WTC11 (cell line): ENCODE results near the gene SNX20. TPM values are rescaled to one million over a fixed set of nuclear protein-coding genes. Genes with fewer than 3 reads are reported as not detected.

Experiments
- ATAC-seq: fragments of 200-7000 bp; cut with Tn5 transposase; 2 replicates; pipeline ENCODE4 v1.10.0; 2021; ENCODE audit warnings: mild to moderate bottlenecking, moderate library complexity
- CTCF ChIA-PET: fragments of 300-600 bp; sonication (Branson Sonifier 250); formaldehyde crosslinking; loops from one replicate; lab custom pipeline; 2021; ENCODE audit warnings: antibody characterized with exemption; lab: Charles Lee
- POLR2A ChIA-PET: fragments of 350-600 bp; sonication (Branson Sonifier 250); formaldehyde crosslinking; loops from one replicate; lab custom pipeline; 2021; ENCODE audit warnings: antibody characterized with exemption; lab: Charles Lee
- DNase-seq: peaks from one replicate; pipeline ENCODE4 v3.0.0; 2021; ENCODE audit warnings: low spot score
- H3K27ac Mint-ChIP-seq: 2 replicates; pipeline ENCODE4 v1.8.0; 2021; ENCODE audit warnings: mixed read lengths
- H3K27me3 Mint-ChIP-seq: 2 replicates; pipeline ENCODE4 v1.8.0; 2021; ENCODE audit warnings: low read depth, mild to moderate bottlenecking, moderate library complexity, mixed read lengths
- H3K36me3 Mint-ChIP-seq: 2 replicates; pipeline ENCODE4 v1.8.0; 2021; ENCODE audit warnings: mixed read lengths
- H3K4me1 Mint-ChIP-seq: 2 replicates; pipeline ENCODE4 v1.8.0; 2022; ENCODE audit warnings: mixed read lengths
- H3K4me3 Mint-ChIP-seq: 2 replicates; pipeline ENCODE4 v1.8.0; 2021; ENCODE audit warnings: mild to moderate bottlenecking, moderate library complexity, mixed read lengths
- H3K9me3 Mint-ChIP-seq: 2 replicates; pipeline ENCODE4 v1.8.0; 2021; ENCODE audit warnings: mixed read lengths
- ESRRA ChIP-seq: sonication (generic); formaldehyde crosslinking; IDR thresholded peaks from 2 replicates; pipeline ENCODE4 v1.8.1; 2022; ENCODE audit warnings: mild to moderate bottlenecking, missing genetic modification reagents, borderline replicate concordance
- GTF2I ChIP-seq: fragments of 250-450 bp; sonication (Bioruptor Pico); conservative IDR thresholded peaks from 2 replicates; pipeline ENCODE4 v1.4.0; 2021; ENCODE audit warnings: mild to moderate bottlenecking
- IRF2 ChIP-seq: sonication (generic); formaldehyde crosslinking; IDR thresholded peaks from 2 replicates; pipeline ENCODE4 v1.8.0; 2022; ENCODE audit warnings: low read depth, missing genetic modification reagents, borderline replicate concordance
- JAZF1 ChIP-seq: fragments of 250-450 bp; sonication (Bioruptor Pico); IDR thresholded peaks from 2 replicates; pipeline ENCODE4 v1.9.0; 2021; ENCODE audit warnings: moderate library complexity, mild to moderate bottlenecking, inconsistent platforms
- NFYB ChIP-seq: sonication (generic); formaldehyde crosslinking; conservative IDR thresholded peaks from 2 replicates; pipeline ENCODE4 v1.8.0; 2022; ENCODE audit warnings: low read depth, missing genetic modification reagents
- NR1H2 ChIP-seq: sonication (generic); formaldehyde crosslinking; IDR thresholded peaks from 2 replicates; pipeline ENCODE4 v1.9.0; 2021; ENCODE audit warnings: mild to moderate bottlenecking, moderate library complexity, missing genetic modification reagents
- SMAD3 ChIP-seq: sonication (generic); formaldehyde crosslinking; IDR thresholded peaks from 2 replicates; pipeline ENCODE4 v1.8.0; 2022; ENCODE audit warnings: missing genetic modification reagents, mild to moderate bottlenecking, borderline replicate concordance
- TEAD1 ChIP-seq: sonication (generic); formaldehyde crosslinking; IDR thresholded peaks from 2 replicates; pipeline ENCODE4 v1.8.0; 2022; ENCODE audit warnings: mild to moderate bottlenecking, missing genetic modification reagents
- ZNF232 ChIP-seq: sonication (generic); formaldehyde crosslinking; IDR thresholded peaks from 2 replicates; pipeline ENCODE4 v1.8.0; 2022; ENCODE audit warnings: mild to moderate bottlenecking, missing genetic modification reagents
- ZNF263 ChIP-seq: sonication (generic); formaldehyde crosslinking; IDR thresholded peaks from 2 replicates; pipeline ENCODE4 v1.8.1; 2022; ENCODE audit warnings: low read depth, mild to moderate bottlenecking, moderate library complexity, missing genetic modification reagents
- ZNF671 ChIP-seq: fragments of 250-450 bp; sonication (Bioruptor Pico); IDR thresholded peaks from 2 replicates; pipeline ENCODE4 v1.8.0; 2021; ENCODE audit warnings: mild to moderate bottlenecking
- total RNA-seq: library from RNA; stranded (reverse); gene quantifications from 3 replicates; pipeline ENCODE4 v1.2.3, GENCODE V29; 2021
- TF ChIP-seq, protein P1 (sequence below): sonication (generic); formaldehyde crosslinking; IDR thresholded peaks from 2 replicates; pipeline ENCODE4 v1.8.1; 2022; ENCODE audit warnings: mild to moderate bottlenecking, missing genetic modification reagents, moderate library complexity, borderline replicate concordance
- TF ChIP-seq, protein P2 (sequence below): sonication (generic); formaldehyde crosslinking; IDR thresholded peaks from 2 replicates; pipeline ENCODE4 v1.8.1; 2022; ENCODE audit warnings: mild to moderate bottlenecking, moderate library complexity, missing genetic modification reagents
- TF ChIP-seq, protein P3 (sequence below): sonication (generic); formaldehyde crosslinking; IDR thresholded peaks from 2 replicates; pipeline ENCODE4 v1.8.0; 2022; ENCODE audit warnings: mild to moderate bottlenecking, missing genetic modification reagents
- TF ChIP-seq, protein P4 (sequence below): sonication (generic); formaldehyde crosslinking; IDR thresholded peaks from 2 replicates; pipeline ENCODE4 v1.8.1; 2022; ENCODE audit warnings: low read depth, mild to moderate bottlenecking, moderate library complexity, missing genetic modification reagents, borderline replicate concordance
- TF ChIP-seq, protein P5 (sequence below): sonication (generic); formaldehyde crosslinking; conservative IDR thresholded peaks from 2 replicates; pipeline ENCODE4 v1.8.1; 2023; ENCODE audit warnings: mild to moderate bottlenecking, low read depth, missing genetic modification reagents, moderate library complexity
- TF ChIP-seq, protein P6 (sequence below): sonication (generic); formaldehyde crosslinking; IDR thresholded peaks from 2 replicates; pipeline ENCODE4 v1.8.1; 2022; ENCODE audit warnings: missing genetic modification reagents, borderline replicate concordance

The SNX20 gene
- total RNA-seq, 1 experiment from 2014 or later, result not detected

DNA sequence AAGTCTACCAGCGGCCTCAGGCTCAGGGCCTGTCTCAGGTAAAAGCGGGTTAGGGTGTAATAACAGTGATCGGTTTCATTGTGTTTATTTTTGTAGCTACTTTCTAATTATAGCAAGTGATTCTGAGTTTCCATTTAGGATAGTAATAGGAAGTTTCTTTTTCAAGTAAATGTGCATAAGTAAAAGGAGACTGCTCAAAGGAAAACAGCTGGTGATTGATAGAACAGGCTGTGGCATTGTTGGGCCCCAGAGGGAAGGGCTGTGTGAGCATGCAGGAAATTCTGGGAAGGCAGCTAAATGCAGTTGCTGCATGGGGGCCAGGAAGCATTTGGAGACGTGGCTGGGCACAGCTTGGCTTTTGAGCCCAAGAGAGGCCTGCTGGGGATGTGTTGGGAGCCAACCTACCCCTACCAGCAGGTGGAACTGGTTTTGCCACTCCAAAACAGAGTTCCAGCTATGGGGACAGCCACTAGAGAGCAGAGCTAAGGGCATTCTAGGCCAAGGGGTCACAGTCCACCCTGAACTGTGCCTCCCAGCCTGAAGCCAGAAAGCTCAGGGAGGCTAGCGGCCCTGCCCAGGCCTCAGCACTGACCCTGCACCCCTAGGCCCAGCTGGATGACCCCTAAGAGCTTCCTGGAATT, 12.6 kb downstream of the SNX20 start:
- ATAC-seq, result no peak
- ChIA-PET CTCF (interaction anchor here (0.6 to 9.6 kb wide), 15 partner anchors 10 to 314 kb away, joined by 3 to 236 read pairs (median 12); partner anchors contain the start of gene SNX20), POLR2A (no interaction called here)
- Mint-ChIP-seq H3K27ac (no peak overlapping the region), H3K9me3 (peaks cover 30% of the 10 kb centered on the region), H3K27me3 (peaks cover 5% of the 10 kb centered on the region), H3K36me3 (peaks cover 14% of the 10 kb centered on the region), H3K4me1 (peaks cover 16% of the 10 kb centered on the region), H3K4me3 (no peak overlapping the region)
- DNase-seq, result no peak
- TF ChIP-seq ZNF671 (CRISPR knock-in tag) (no peak), JAZF1 (CRISPR knock-in tag) (no peak), SMAD3 (CRISPR knock-in tag) (no peak), GTF2I (CRISPR knock-in tag) (no peak), IRF2 (CRISPR knock-in tag) (no peak), ZNF232 (CRISPR knock-in tag) (no peak), ZNF263 (CRISPR knock-in tag) (no peak), ESRRA (CRISPR knock-in tag) (no peak), NR1H2 (CRISPR knock-in tag) (no peak), NFYB (no peak), TEAD1 (CRISPR knock-in tag) (no peak)
- TF ChIP-seq, protein P1, sequence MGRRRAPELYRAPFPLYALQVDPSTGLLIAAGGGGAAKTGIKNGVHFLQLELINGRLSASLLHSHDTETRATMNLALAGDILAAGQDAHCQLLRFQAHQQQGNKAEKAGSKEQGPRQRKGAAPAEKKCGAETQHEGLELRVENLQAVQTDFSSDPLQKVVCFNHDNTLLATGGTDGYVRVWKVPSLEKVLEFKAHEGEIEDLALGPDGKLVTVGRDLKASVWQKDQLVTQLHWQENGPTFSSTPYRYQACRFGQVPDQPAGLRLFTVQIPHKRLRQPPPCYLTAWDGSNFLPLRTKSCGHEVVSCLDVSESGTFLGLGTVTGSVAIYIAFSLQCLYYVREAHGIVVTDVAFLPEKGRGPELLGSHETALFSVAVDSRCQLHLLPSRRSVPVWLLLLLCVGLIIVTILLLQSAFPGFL (CRISPR knock-in tag), result no peak
- TF ChIP-seq, protein P2, sequence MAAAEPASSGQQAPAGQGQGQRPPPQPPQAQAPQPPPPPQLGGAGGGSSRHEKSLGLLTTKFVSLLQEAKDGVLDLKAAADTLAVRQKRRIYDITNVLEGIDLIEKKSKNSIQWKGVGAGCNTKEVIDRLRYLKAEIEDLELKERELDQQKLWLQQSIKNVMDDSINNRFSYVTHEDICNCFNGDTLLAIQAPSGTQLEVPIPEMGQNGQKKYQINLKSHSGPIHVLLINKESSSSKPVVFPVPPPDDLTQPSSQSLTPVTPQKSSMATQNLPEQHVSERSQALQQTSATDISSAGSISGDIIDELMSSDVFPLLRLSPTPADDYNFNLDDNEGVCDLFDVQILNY (CRISPR knock-in tag), result no peak
- TF ChIP-seq, protein P3, sequence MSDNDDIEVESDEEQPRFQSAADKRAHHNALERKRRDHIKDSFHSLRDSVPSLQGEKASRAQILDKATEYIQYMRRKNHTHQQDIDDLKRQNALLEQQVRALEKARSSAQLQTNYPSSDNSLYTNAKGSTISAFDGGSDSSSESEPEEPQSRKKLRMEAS, result no peak
- TF ChIP-seq, protein P4, sequence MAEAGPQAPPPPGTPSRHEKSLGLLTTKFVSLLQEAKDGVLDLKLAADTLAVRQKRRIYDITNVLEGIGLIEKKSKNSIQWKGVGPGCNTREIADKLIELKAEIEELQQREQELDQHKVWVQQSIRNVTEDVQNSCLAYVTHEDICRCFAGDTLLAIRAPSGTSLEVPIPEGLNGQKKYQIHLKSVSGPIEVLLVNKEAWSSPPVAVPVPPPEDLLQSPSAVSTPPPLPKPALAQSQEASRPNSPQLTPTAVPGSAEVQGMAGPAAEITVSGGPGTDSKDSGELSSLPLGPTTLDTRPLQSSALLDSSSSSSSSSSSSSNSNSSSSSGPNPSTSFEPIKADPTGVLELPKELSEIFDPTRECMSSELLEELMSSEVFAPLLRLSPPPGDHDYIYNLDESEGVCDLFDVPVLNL (CRISPR knock-in tag), result no peak
- TF ChIP-seq, protein P5, sequence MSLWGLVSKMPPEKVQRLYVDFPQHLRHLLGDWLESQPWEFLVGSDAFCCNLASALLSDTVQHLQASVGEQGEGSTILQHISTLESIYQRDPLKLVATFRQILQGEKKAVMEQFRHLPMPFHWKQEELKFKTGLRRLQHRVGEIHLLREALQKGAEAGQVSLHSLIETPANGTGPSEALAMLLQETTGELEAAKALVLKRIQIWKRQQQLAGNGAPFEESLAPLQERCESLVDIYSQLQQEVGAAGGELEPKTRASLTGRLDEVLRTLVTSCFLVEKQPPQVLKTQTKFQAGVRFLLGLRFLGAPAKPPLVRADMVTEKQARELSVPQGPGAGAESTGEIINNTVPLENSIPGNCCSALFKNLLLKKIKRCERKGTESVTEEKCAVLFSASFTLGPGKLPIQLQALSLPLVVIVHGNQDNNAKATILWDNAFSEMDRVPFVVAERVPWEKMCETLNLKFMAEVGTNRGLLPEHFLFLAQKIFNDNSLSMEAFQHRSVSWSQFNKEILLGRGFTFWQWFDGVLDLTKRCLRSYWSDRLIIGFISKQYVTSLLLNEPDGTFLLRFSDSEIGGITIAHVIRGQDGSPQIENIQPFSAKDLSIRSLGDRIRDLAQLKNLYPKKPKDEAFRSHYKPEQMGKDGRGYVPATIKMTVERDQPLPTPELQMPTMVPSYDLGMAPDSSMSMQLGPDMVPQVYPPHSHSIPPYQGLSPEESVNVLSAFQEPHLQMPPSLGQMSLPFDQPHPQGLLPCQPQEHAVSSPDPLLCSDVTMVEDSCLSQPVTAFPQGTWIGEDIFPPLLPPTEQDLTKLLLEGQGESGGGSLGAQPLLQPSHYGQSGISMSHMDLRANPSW, result no peak
- TF ChIP-seq, all 79 proteins: peak for 0

DNA sequence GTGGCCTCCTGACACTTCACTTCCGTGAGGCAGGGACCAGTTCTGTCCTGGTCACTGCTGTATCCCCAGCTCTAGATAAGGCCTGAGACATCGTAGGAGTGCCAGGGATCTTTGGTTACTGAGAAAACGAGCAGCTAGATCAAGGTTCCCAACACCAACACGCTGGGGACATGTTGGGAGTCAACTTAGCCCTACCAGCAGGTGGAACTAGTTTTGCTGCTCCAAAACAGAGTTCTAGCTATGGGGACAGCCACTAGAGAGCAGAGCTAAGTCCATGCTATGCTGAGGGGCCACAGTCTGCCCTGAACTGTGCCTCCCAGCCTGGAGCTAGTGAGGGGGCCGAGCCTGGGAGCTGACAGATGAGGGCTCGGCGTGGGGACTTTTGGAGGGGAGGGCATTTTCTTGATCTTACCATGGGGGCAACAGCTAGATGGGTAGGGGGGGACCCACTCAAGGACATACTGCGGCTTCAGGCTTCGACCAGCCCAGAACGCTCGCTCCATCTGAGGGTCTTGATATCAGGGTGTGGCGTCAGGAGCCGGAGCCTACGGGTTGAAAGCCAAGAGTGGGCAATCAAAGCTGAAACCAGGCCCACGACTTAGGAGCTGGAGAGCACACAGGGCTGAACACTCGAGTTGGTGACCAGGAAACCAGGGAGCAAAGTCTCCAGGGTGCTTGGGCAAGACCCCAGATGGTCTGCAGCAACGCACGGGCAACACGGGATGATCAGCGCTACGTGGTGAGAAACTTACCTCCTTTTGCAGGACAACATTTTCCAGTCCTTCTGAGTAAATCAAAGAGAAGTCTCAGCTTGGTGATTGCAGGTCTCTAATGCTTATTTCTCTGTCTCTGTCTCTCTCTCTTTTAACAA, 13.4 kb downstream of the SNX20 start:
- Mint-ChIP-seq H3K27ac (peak overlapping the region; percentile 42; the same call in 1 of the 2 replicates), H3K4me1 (peaks cover 16% of the 10 kb centered on the region), H3K9me3 (peaks cover 25% of the 10 kb centered on the region), H3K27me3 (peaks cover 5% of the 10 kb centered on the region), H3K4me3 (no peak overlapping the region), H3K36me3 (peaks cover 14% of the 10 kb centered on the region)
- ChIA-PET POLR2A (no interaction called here), CTCF (interaction anchor here (0.5 to 9.6 kb wide), 45 partner anchors 10 to 462 kb away, joined by 3 to 236 read pairs (median 5); partner anchors contain the start of genes CYLD, NKD1 and SNX20)
- no peak for ATAC-seq
- TF ChIP-seq SMAD3 (CRISPR knock-in tag), result no peak
- TF ChIP-seq, protein P6, sequence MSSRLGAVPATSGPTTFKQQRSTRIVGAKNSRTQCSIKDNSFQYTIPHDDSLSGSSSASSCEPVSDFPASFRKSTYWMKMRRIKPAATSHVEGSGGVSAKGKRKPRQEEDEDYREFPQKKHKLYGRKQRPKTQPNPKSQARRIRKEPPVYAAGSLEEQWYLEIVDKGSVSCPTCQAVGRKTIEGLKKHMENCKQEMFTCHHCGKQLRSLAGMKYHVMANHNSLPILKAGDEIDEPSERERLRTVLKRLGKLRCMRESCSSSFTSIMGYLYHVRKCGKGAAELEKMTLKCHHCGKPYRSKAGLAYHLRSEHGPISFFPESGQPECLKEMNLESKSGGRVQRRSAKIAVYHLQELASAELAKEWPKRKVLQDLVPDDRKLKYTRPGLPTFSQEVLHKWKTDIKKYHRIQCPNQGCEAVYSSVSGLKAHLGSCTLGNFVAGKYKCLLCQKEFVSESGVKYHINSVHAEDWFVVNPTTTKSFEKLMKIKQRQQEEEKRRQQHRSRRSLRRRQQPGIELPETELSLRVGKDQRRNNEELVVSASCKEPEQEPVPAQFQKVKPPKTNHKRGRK (CRISPR knock-in tag), result no peak
- DNase-seq, result no peak
